RPMI7951 (cell line): ENCODE data around the gene ACAD11. TPM values are rescaled to one million over a fixed set of nuclear protein-coding genes. Genes with fewer than 3 reads are reported as not detected.
A peak's percentile ranks its signal among the peaks of the same experiment; 100 is the strongest.
"Not testable (repeated sequence)": the region's sequence is repeated elsewhere in the genome, so short reads cannot be mapped to it uniquely, and the experiment has no call there.

ENCODE experiments used
- DNase-seq: peaks from one replicate; pipeline ENCODE4 v3.0.0-alpha.2; 2012; ENCODE audit warnings: low read depth
- total RNA-seq: library from RNA; depleted of rRNA; stranded (reverse); fragments of >200 nt; shearing (Covaris generic); gene quantifications from 2 replicates; pipeline ENCODE4 v1.2.3, GENCODE V29; 2014

Gene ACAD11
- total RNA-seq, 1 experiment from 2014 or later, result 18.4 TPM

DNA sequence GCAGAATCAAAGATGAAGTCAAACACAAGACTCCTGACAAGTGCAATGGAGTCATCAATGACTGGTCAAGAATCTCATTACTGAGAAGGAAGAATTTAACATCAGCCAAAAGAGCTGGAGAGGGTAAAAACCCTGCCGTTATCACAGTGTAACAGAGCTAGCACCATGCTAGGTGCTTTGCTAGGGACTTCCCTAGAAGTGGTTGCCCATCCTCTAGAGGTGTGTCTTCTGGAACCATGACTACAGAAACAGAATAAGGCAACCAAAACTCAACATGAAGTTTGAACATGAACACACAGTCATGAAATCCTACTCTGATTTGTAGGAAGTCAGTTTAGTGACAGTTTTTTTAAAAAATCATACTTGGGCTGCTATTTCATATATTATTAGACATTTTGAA, 9.5 kb downstream of the ACAD11 start:
- no peak for DNase-seq

GRCh38 chr3:132645058-132645457, 14.6 kb downstream of the ACAD11 start:
- no peak for DNase-seq

- DNase-seq, result no peak
These were observed 16.2 kb downstream of the ACAD11 start for GRCh38 chr3:132643366-132643765.

- DNase-seq, result no peak
These were observed 17.1 kb downstream of the ACAD11 start for GRCh38 chr3:132642539-132642847.

GRCh38 chr3:132641837-132642538, 17.6 kb downstream of the ACAD11 start:
- peak; percentile 60 for DNase-seq

DNA sequence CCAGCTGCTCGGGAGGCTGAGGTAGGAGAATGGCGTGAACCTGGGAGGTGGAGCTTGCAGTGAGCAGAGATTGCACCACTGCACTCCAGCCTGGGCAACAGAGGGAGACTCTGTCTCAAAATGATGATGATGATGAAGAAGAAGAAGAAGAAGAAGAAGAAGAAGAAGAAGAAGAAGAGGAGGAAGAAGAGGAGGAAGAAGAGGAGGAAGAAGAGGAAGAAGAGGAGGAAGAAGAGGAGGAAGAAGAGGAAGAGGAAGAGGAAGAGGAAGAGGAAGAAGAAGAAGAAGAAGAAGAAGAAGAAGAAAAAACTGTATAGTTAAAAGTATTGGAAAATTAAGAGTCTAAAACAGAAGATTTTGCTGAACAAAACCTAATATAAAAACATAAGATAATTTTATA, 18.2 kb downstream of the ACAD11 start:
- DNase-seq, result not testable (repeated sequence)

- DNase-seq, result no peak
These were observed 20.9 kb downstream of the ACAD11 start for GRCh38 chr3:132638706-132639105.

DNA sequence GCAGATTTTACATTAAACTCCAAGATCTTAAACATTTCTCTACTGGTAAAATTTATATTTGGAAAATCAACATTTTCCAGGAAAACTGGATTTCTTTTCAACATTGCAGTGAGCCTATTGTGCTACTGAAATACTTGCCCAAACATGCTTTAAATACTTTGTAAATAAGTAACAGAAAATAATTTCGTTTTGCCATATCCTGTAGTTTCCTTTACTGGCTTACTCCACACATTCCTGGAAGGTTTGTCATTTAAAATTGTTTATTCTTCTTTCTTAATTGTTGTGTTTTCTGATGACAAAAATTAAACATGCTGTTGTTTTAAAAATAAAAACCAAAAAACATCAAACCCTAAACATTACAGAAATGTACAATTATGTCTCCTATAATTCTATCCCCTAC, 22.0 kb downstream of the ACAD11 start:
- no peak for DNase-seq

DNA sequence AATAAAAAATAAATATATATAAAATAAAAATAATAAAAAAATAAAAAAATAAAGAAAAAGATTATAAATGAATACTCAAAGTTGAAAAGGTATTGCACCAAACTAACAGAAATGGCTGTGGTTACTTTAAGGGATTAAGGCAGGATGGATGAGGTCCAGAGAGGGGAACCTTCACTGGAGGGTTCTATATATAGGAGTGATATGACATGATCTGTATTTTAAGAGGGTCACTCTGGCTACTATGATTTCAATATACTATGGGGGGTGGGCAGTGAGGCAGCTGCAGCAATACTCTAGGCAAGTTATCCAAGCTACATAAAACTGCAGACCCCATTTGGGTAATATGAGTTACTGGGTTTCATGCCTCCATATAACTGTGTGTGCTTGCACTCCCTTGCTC, 24.6 kb downstream of the ACAD11 start:
- no peak for DNase-seq

GRCh38 chr3:132630612-132631011, 29.0 kb downstream of the ACAD11 start:
- DNase-seq, result no peak

- DNase-seq, result peak; percentile 61
These were observed 29.7 kb downstream of the ACAD11 start for GRCh38 chr3:132629928-132630327.

DNA sequence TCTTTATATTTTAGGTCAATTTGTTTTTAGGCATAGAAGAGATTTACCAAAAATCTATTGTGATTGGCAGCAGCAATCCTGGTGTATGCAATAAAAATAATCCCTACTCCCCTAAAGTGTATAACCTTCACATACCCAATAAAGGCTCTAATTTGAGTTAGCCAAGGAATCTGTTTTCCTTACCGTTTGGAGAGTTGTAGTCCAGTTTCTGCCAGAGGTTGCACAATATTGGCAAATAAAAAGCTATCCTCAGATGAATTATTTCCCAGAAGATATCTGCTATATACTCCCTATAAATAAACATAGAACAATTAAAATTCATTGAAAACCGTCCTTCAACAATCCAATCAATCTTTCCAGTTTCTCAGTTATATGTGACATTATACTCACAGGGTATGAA, 31.5 kb downstream of the ACAD11 start:
- no peak for DNase-seq

DNA sequence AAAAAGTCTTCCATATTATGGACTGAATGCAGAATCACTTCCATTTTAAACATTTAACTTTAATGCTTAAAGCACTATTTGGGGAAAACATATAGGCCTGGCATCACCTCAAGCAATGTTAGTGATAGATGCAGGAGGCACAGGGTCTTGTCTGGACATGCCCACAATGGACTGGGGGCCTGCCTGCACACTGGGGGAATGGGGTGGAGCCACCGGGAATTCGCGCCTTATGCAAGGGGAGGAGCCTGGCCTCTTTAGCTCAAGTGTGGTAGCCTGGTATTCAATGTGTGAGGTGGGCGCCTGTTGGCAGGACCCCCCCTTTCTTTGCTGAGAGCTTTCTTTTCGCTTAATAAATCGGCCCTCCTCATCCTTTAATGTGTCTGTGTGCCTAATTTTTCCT, 32.7 kb downstream of the ACAD11 start:
- no peak for DNase-seq

DNA sequence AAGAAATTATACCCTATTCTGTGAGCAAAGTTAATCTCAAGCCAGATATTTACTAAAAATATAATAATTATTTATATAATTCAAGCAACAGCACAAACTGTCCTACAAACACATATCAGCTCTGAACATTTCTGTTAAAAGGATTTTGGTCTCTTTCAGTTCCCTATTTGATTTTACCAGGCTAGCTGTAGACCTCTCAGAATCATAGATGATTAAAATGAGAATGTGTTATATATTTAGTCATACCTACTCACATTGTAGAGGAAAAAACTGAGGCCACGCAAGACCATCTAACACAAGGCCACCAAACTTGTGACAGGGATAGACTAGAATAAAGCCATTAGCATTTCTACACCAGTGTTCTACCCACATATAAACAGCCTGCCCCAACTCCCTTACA, 34.0 kb downstream of the ACAD11 start:
- DNase-seq, result no peak

GRCh38 chr3:132624790-132625189, 34.8 kb downstream of the ACAD11 start:
- DNase-seq, result no peak

DNA sequence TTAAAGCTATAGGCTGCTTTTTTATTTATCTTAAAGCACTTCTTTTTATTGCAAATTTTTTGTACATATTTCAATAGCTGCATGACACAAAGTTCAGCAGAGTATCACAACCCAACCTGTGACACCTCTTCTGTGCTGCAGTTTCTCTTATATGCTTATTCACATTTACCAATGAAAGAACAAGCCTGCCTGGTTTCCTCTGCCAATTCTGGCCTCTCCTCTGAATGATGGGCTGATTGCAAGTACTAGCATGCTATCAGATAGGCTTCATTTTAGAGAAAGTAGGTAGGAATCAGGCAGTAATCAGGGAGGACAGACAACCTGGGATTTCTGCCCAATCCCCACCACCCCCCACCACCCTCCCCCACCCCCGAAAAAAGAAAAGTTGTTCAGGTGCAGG, 36.0 kb downstream of the ACAD11 start:
- DNase-seq, result no peak

- DNase-seq, result no peak
These were observed 36.8 kb downstream of the ACAD11 start for GRCh38 chr3:132622761-132623160.

DNA sequence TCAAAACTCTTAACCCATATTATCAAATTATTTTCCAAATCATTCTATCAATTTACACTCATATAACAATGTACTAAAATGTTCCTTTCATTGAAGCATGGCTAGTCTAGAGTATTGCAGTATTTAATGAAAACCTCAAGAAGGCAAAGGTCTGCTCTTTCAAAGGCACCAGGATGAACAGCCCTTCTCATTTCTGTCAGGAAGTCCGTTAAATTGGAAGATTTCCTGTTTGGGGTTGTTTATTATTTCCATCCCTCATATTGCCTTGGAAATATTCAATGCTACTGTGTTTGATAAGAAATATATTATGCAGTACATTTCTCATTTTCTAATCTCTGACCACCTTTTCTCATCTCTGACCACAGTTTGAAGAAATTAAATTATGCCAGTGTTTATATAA, 37.5 kb downstream of the ACAD11 start:
- peak; percentile 13 for DNase-seq

- no peak for DNase-seq
These were observed 42.8 kb downstream of the ACAD11 start for GRCh38 chr3:132616780-132617179.

DNA sequence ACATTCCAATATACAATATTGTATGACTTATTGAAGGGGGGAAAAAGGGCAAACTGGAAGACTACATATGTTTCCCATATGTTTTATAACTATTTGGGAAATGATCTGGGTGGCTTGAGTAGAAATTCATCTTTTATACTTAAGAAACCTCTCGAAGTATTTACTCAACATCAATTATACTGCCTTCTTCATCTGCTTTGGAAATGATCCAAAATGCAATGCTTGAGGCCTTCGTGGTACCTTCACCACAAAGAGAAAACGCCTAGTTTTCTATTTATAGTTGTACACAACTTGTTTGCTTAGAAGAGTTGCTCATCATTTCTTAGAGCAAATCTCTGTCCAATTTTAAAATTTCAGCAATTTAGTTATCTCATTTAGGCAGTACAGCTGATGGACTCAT, 43.7 kb downstream of the ACAD11 start:
- peak; percentile 48 for DNase-seq

GRCh38 chr3:132615301-132615700, 44.3 kb downstream of the ACAD11 start:
- not testable (repeated sequence) for DNase-seq

DNA sequence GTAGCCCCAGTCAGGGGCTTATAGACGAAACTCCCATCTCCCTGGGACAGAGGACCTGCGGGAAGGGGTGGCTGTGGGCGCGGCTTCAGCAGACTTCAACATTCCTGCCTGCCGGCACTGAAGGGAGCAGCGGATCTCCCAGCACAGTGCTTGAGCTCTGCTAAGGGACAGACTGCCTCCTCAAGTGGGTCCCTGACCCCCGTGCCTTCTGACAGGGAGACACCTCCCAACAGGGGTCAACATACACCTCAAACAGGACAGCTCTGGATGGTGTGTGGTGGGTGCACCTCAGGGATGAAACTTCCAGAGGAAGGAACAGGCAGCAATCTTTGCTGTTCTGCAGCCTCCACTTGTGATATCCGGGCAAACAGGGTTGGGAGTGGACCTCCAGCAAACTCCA, 53.0 kb downstream of the ACAD11 start:
- DNase-seq, result not testable (repeated sequence)

GRCh38 chr3:132606085-132606484, 53.5 kb downstream of the ACAD11 start:
- DNase-seq, result no peak

DNA sequence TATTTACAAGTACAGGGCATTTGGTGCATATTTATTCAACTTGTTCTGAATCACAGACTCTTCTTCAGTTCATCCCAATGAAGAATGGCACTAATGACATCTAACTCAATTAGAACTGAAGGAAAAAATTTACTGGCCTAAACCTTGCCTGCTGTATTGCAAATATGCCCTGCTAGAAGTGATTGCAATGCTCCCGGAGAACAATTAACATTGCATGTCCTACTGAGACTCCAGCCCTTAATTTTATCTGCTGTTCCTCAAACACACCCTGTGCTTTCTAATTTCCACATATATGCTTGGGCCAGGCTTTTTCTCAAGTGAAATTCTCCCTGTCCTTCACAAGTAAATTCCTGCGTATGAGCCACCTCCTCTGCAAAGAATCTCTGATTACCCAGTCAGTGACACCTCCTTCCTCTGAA, 54.2 kb downstream of the ACAD11 start:
- no peak for DNase-seq
